HepG2 (cell line): Measurements from ENCODE around the gene GIPC2.

Experiments used
- RXRA ChIP-seq: sonication (generic); formaldehyde crosslinking; IDR thresholded peaks from 2 replicates; pipeline ENCODE4 v1.5.1; 2020; ENCODE audit warnings: missing genetic modification reagents
- TCF7L2 ChIP-seq: IDR thresholded peaks from 2 replicates; pipeline ENCODE4 v1.6.1; 2011; ENCODE audit warnings: mild to moderate bottlenecking, low read depth, low read length, moderate library complexity
- TF ChIP-seq, protein P1 (sequence below): sonication (generic); formaldehyde crosslinking; IDR thresholded peaks from 2 replicates; pipeline ENCODE4 v1.5.0; 2020; ENCODE audit warnings: mild to moderate bottlenecking, missing genetic modification reagents, moderate library complexity

DNA sequence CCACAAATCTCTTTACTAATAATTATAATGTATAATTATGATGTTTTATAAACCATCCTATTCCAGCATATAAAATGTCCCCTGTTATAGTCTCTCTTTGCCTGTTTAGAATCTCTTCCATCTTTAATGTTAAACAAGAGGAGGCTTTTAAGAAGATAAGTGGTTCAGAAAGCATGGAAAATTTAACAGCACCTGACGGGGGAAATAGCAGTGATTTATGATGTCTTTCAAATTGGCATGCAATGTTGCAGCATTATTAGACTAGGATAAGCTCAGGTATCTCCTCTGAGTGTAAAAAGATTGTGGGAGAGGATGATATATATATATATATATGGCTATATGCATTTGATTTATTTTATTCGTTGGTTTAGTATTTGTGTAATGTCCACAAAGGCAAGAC, 24.4 kb downstream of the GIPC2 start:
- TF ChIP-seq RXRA (CRISPR knock-in tag) (no peak), TCF7L2 (no peak)
- TF ChIP-seq, protein P1, sequence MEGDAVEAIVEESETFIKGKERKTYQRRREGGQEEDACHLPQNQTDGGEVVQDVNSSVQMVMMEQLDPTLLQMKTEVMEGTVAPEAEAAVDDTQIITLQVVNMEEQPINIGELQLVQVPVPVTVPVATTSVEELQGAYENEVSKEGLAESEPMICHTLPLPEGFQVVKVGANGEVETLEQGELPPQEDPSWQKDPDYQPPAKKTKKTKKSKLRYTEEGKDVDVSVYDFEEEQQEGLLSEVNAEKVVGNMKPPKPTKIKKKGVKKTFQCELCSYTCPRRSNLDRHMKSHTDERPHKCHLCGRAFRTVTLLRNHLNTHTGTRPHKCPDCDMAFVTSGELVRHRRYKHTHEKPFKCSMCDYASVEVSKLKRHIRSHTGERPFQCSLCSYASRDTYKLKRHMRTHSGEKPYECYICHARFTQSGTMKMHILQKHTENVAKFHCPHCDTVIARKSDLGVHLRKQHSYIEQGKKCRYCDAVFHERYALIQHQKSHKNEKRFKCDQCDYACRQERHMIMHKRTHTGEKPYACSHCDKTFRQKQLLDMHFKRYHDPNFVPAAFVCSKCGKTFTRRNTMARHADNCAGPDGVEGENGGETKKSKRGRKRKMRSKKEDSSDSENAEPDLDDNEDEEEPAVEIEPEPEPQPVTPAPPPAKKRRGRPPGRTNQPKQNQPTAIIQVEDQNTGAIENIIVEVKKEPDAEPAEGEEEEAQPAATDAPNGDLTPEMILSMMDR (CRISPR knock-in tag), result no peak
